Brain microvascular endothelial cell (primary cell): ENCODE data around the gene ADPRHL1.

ENCODE experiments used
- DNase-seq: peaks from one replicate; pipeline ENCODE4 v3.0.0-alpha.2; 2020
- H3K27ac ChIP-seq: fragments of 250-450 bp; sonication (Bioruptor Pico); 2 replicates; pipeline ENCODE4 v1.5.1; 2020; ENCODE audit warnings: mild to moderate bottlenecking, moderate library complexity
- H3K27me3 ChIP-seq: fragments of 250-450 bp; sonication (Bioruptor Pico); replicated peaks from 2 replicates; pipeline ENCODE4 v1.5.1; 2020; ENCODE audit warnings: mild to moderate bottlenecking
- H3K36me3 ChIP-seq: fragments of 250-450 bp; sonication (Bioruptor Pico); replicated peaks from 2 replicates; pipeline ENCODE4 v1.5.1; 2020; ENCODE audit warnings: mild to moderate bottlenecking
- H3K4me3 ChIP-seq: 2 replicates; pipeline ENCODE4 v1.5.1; 2011; ENCODE audit warnings: low read depth, mild to moderate bottlenecking, control low read depth, low read length, moderate library complexity
- in situ Hi-C: cut with HindIII; loops from 2 replicates; pipeline ENCODE4 v1.10.0; 2017; ENCODE audit warnings: low sequenced_read_pairs, low pct_ligation_motif_present
- TF ChIP-seq, protein P1 (sequence below): IDR thresholded peaks from 2 replicates; pipeline ENCODE4 v1.5.1; 2011; ENCODE audit warnings: low read depth, mild to moderate bottlenecking, moderate library complexity, low read length, control low read depth, inconsistent platforms; ENCODE audit errors: missing control alignments

Gene ADPRHL1

DNA sequence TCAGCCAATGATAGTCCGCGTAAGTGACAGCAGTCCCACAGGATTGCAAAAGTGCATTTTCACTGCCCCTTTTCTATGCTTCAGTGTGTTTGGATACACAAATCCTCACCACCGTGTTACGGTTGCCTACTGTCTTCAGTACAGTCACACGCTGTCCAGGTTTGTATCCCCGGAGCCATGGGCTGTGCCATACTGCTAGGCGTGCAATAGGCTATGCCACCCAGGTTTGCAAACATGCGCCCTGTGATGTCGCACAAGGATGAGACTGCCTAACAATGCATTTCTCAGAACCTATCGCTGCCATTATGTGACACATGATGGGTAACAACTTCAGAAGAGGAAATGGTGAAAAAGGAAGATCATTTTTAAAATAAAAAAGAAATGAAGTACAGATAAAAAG, 16.8 kb upstream of the ADPRHL1 start:
- Histone ChIP-seq H3K27ac (no peak overlapping the region), H3K4me3 (no peak overlapping the region), H3K27me3 (no peaks in the 10 kb centered on the region), H3K36me3 (peaks cover 9% of the 10 kb centered on the region)
- in situ Hi-C loops, result no loop called here
- TF ChIP-seq, protein P1, sequence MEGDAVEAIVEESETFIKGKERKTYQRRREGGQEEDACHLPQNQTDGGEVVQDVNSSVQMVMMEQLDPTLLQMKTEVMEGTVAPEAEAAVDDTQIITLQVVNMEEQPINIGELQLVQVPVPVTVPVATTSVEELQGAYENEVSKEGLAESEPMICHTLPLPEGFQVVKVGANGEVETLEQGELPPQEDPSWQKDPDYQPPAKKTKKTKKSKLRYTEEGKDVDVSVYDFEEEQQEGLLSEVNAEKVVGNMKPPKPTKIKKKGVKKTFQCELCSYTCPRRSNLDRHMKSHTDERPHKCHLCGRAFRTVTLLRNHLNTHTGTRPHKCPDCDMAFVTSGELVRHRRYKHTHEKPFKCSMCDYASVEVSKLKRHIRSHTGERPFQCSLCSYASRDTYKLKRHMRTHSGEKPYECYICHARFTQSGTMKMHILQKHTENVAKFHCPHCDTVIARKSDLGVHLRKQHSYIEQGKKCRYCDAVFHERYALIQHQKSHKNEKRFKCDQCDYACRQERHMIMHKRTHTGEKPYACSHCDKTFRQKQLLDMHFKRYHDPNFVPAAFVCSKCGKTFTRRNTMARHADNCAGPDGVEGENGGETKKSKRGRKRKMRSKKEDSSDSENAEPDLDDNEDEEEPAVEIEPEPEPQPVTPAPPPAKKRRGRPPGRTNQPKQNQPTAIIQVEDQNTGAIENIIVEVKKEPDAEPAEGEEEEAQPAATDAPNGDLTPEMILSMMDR, result no peak
- no peak for DNase-seq

GRCh38 chr13:113469582-113469981, 16.3 kb upstream of the ADPRHL1 start:
- DNase-seq, result no peak
- H3K36me3 ChIP-seq, result peaks cover 7% of the 10 kb centered on the region
- H3K27me3 ChIP-seq, result no peaks in the 10 kb centered on the region
- TF ChIP-seq, protein P1, result no peak
- H3K27ac ChIP-seq, result no peak overlapping the region
- H3K4me3 ChIP-seq, result no peak overlapping the region
- in situ Hi-C loops, result no loop called here

DNA sequence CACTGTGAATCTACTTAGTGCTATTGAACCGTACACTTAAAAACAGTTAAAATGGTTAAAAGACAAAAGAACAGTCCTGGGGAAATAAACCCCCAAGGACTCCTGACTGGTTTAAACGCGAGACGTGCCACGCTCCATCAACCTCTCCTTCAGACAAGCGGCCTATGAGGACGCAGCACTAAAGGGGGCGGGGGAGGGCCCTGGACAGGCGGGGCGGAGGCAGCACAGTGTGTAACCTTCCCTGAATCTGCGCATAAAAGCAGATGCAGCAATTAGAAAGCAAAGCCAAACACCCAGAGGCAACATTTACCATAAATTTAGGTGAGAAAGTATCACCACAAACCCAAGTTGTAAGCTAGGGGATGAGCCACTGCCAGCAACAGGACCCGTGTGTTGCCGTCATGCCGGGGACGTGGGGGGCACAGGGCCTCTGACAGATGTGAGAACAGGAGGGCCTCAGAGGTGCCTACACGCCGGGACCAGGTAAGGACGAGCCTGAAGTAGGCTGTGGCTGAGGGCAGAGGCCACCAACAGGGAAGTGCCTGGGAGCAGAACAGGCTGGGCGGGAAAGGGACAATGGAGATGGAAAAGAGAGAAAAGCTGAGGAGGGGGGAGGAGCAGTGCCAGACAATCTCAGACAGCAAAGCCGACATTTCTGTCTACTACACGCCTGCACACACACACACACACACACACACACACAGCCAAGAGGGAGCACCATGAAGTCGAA, 15.3 kb upstream of the ADPRHL1 start:
- no peak overlapping the region for H3K4me3 ChIP-seq
- no peaks in the 10 kb centered on the region for H3K27me3 ChIP-seq
- peaks cover 7% of the 10 kb centered on the region for H3K36me3 ChIP-seq
- TF ChIP-seq, protein P1, result no peak
- H3K27ac ChIP-seq, result no peak overlapping the region
- DNase-seq, result no peak
- in situ Hi-C loops, result no loop called here

GRCh38 chr13:113468029-113468428, 14.7 kb upstream of the ADPRHL1 start:
- TF ChIP-seq, protein P1, result no peak
- no peaks in the 10 kb centered on the region for H3K27me3 ChIP-seq
- no peak for DNase-seq
- H3K36me3 ChIP-seq, result peaks cover 7% of the 10 kb centered on the region
- no peak overlapping the region for H3K27ac ChIP-seq
- no peak overlapping the region for H3K4me3 ChIP-seq
- in situ Hi-C loops, result no loop called here

- Histone ChIP-seq H3K27me3 (no peaks in the 10 kb centered on the region), H3K4me3 (no peak overlapping the region), H3K27ac (no peak overlapping the region), H3K36me3 (peaks cover 7% of the 10 kb centered on the region)
- no peak for DNase-seq
- TF ChIP-seq, protein P1, result no peak
- in situ Hi-C loops, result no loop called here
Measured at GRCh38 chr13:113466383-113466782, 13.1 kb upstream of the ADPRHL1 start.

DNA sequence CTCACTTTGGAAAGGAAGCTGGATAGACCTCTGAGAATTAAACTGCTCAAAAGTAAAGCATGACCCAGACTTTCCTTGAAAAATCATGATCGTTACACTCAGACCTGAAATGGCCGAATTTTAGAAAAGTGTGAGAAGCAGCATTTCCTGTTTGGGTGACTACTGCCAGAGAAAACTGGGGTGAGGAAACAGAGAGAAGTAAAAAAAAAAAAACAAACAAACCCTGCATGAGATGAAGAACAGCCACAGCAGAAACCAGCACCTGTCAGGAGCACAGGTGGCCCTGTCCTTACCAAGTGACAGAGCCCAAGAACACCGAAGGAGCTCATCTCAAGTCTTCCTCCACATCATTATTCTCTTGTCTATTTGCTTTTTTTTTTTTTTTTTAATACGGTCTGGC, 12.0 kb upstream of the ADPRHL1 start:
- TF ChIP-seq, protein P1, result no peak
- in situ Hi-C loops, result no loop called here
- Histone ChIP-seq H3K4me3 (no peak overlapping the region), H3K36me3 (peaks cover 12% of the 10 kb centered on the region), H3K27ac (no peak overlapping the region), H3K27me3 (no peaks in the 10 kb centered on the region)
- no peak for DNase-seq
